GM23338 (cell line): Measurements from ENCODE around the gene HK1.

ENCODE experiments used
- CREB1 ChIP-seq: fragments of 250-450 bp; sonication (Bioruptor Pico); IDR thresholded peaks from 2 replicates; pipeline ENCODE4 v1.5.0; 2020; ENCODE audit warnings: low read depth, mild to moderate bottlenecking, moderate library complexity
- ETS1 ChIP-seq: IDR thresholded peaks from 2 replicates; pipeline ENCODE4 v1.6.1; 2016; ENCODE audit warnings: antibody characterized with exemption
- EZH2 ChIP-seq: fragments of 200-600 bp; sonication (generic); IDR thresholded peaks from one replicate; pipeline ENCODE4 v1.8.0; 2017; ENCODE audit warnings: antibody characterized with exemption, mild to moderate bottlenecking, low read depth; ENCODE audit not compliant: unreplicated experiment
- EZH2phosphoT487 ChIP-seq: fragments of 200-600 bp; sonication (generic); IDR thresholded peaks from one replicate; pipeline ENCODE4 v1.8.1; 2018; ENCODE audit warnings: antibody characterized with exemption; ENCODE audit not compliant: unreplicated experiment
- JUNB ChIP-seq: IDR thresholded peaks from one replicate; pipeline ENCODE4 v1.6.1; 2016; ENCODE audit warnings: antibody characterized with exemption; ENCODE audit not compliant: unreplicated experiment
- NANOG ChIP-seq: IDR thresholded peaks from 2 replicates; pipeline ENCODE4 v1.6.1; 2016; ENCODE audit warnings: antibody characterized with exemption, borderline replicate concordance
- POLR2AphosphoS5 ChIP-seq: IDR thresholded peaks from 2 replicates; pipeline ENCODE4 v1.6.1; 2016; ENCODE audit warnings: antibody characterized with exemption, low read depth
- REST ChIP-seq: IDR thresholded peaks from one replicate; pipeline ENCODE4 v1.6.1; 2018; ENCODE audit warnings: antibody characterized with exemption; ENCODE audit not compliant: unreplicated experiment
- STAT1 ChIP-seq: IDR thresholded peaks from one replicate; pipeline ENCODE4 v1.6.1; 2016; ENCODE audit warnings: antibody characterized with exemption; ENCODE audit not compliant: unreplicated experiment
- ZNF114 ChIP-seq: fragments of 250-450 bp; sonication (Bioruptor Pico); IDR thresholded peaks from 2 replicates; pipeline ENCODE4 v1.5.0; 2020; ENCODE audit warnings: mild to moderate bottlenecking, moderate library complexity
- ZNF331 ChIP-seq: fragments of 250-450 bp; sonication (Bioruptor Pico); IDR thresholded peaks from 2 replicates; pipeline ENCODE4 v1.5.0; 2020; ENCODE audit warnings: low read depth, mild to moderate bottlenecking, moderate library complexity
- TF ChIP-seq, protein P1 (sequence below), 2 experiments: fragments of 200-600 bp in 1 of 2; sonication (generic) in 1 of 2; conservative IDR thresholded peaks; 2 replicates each; pipeline versions ENCODE4 v1.5.1 to v1.6.1; 2016 to 2017; ENCODE audit warnings: antibody characterized with exemption in 2 of 2, low read depth in 2 of 2, mild to moderate bottlenecking in 2 of 2, moderate library complexity in 1 of 2

GRCh38 chr10:69438536-69439349 is 160.4 kb downstream of the HK1 start:
- no peak for TF ChIP-seq JUNB
- TF ChIP-seq, protein P1, sequence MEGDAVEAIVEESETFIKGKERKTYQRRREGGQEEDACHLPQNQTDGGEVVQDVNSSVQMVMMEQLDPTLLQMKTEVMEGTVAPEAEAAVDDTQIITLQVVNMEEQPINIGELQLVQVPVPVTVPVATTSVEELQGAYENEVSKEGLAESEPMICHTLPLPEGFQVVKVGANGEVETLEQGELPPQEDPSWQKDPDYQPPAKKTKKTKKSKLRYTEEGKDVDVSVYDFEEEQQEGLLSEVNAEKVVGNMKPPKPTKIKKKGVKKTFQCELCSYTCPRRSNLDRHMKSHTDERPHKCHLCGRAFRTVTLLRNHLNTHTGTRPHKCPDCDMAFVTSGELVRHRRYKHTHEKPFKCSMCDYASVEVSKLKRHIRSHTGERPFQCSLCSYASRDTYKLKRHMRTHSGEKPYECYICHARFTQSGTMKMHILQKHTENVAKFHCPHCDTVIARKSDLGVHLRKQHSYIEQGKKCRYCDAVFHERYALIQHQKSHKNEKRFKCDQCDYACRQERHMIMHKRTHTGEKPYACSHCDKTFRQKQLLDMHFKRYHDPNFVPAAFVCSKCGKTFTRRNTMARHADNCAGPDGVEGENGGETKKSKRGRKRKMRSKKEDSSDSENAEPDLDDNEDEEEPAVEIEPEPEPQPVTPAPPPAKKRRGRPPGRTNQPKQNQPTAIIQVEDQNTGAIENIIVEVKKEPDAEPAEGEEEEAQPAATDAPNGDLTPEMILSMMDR (conservative IDR thresholded peaks at IDR 0.05; ENCODE audit: low read depth in 2 of 2): no peak
- TF ChIP-seq POLR2AphosphoS5: no peak
- TF ChIP-seq ZNF114: no peak
- TF ChIP-seq CREB1 (CRISPR knock-in tag): no peak
- TF ChIP-seq EZH2: no peak
- no peak for TF ChIP-seq REST
- TF ChIP-seq ZNF331: no peak
- TF ChIP-seq EZH2phosphoT487: no peak
- no peak for TF ChIP-seq NANOG
- TF ChIP-seq STAT1: no peak
- TF ChIP-seq ETS1: no peak
